GM10847 (cell line): Measurements from ENCODE around the gene ZNF441.

Source experiments
- POLR2A ChIP-seq: IDR thresholded peaks from 2 replicates; pipeline ENCODE4 v1.6.1; 2011; ENCODE audit not compliant: insufficient read length; ENCODE audit errors: extremely low read depth

Gene ZNF441

GRCh38 chr19:11814029-11814699 is 47.4 kb downstream of the ZNF441 start, which contains the start of gene ZNF440:
ZNF440 (plus strand) TSS chr19:11814273; CDS start chr19:11814448, 175 bp downstream.
- peak; percentile 76 for TF ChIP-seq POLR2A

GRCh38 chr19:11814700-11815035 is 47.9 kb downstream of the ZNF441 start:
- TF ChIP-seq POLR2A = no peak

DNA sequence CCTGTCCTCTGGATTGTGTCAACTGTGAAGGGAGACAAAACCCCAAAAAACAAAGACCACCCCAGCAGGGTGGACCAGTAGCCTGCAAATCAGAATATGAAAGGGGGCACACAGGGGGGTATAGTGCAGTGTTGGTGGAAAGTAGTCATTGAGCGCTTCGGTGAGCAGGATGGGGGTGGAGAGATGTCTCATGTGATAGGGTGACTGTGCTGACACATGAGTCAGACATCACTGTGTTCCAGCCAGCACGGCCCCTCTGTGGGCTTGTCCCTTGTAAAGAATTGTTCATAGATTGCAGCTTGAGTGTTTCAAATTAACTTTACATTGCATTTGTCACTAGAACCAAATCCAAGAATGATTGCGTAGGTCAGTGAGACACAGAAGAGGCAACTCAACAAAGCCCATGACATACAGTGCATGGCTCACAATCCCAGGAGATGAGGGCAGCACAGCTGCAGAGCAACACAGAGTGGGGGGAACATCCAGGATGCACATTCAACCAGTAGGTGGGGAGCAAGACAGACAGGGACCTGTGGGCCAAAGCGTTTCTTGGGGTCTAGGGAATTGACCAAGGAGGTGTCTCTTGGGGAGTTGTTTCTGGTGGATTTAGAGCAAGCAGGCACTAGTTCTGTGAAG is 54.8 kb downstream of the ZNF441 start:
- no peak for TF ChIP-seq POLR2A

- no peak for TF ChIP-seq POLR2A
Observed at GRCh38 chr19:11832253-11832912, 65.6 kb downstream of the ZNF441 start.

DNA sequence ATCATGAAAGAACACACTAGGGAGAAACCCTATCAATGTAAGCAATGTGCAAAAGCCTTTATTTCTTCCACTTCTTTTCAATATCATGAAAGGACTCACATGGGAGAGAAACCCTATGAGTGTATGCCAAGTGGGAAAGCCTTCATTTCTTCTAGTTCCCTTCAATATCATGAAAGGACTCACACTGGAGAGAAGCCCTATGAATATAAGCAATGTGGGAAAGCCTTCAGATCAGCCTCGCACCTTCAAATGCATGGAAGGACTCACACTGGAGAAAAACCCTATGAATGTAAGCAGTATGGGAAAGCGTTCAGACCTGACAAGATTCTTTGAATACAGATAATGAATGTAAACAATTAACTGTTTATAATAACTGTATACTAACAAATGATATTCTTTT is 66.7 kb downstream of the ZNF441 start:
- no peak for TF ChIP-seq POLR2A
